Muscle layer of colon (tissue), 2 donors: Measurements from ENCODE around the gene MAP3K10.

Experiments used
- H3K27ac ChIP-seq: one replicate; pipeline ENCODE4 v1.7.0; 2013; ENCODE audit warnings: low read depth, mild to moderate bottlenecking, low read length, moderate library complexity
- H3K27me3 ChIP-seq, 2 donors: one replicate each; pipeline ENCODE4 v1.7.0; 2013; ENCODE audit warnings: low read length in 2 of 2, mild to moderate bottlenecking in 2 of 2; ENCODE audit not compliant: insufficient read depth in 2 of 2, control insufficient read depth in 1 of 2
- H3K36me3 ChIP-seq: one replicate; pipeline ENCODE4 v1.7.0; 2013; ENCODE audit warnings: mild to moderate bottlenecking, low read length; ENCODE audit not compliant: insufficient read depth
- H3K4me1 ChIP-seq: one replicate; pipeline ENCODE4 v1.7.0; 2013; ENCODE audit warnings: mild to moderate bottlenecking, low read length; ENCODE audit not compliant: insufficient read depth
- H3K4me3 ChIP-seq, 2 donors: one replicate each; pipeline ENCODE4 v1.7.0; 2013; ENCODE audit warnings: low read length in 2 of 2, low read depth in 1 of 2, mild to moderate bottlenecking in 1 of 2, moderate library complexity in 1 of 2
- H3K9ac ChIP-seq: one replicate; pipeline ENCODE4 v1.7.0; 2013; ENCODE audit warnings: low read length
- H3K9me3 ChIP-seq: one replicate; pipeline ENCODE4 v1.7.0; 2013; ENCODE audit warnings: mild to moderate bottlenecking, low read length
- donor health status: abdominal sarcoma.
- donor health status: Adenocarcinoma of cecum.

MAP3K10 gene

DNA sequence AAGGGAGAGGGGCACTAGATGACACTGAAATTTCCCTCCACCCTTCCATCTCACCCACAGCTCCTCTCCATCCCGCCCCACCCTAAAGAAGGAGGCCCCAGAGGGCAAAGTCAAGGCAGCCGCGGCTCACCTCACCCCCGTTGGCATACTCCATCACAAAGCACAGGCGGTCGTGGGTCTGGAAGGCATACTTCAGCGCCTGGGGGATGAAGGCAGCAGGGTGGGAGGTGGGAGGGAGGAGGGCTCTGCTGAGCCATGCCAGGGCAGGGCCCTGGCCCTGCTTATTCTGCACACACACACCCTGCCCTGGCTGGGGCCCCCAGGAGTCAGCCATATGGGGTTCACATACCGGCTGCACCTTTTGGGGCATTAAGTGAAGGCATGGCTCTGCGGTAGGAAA lies 47.5 kb downstream of the MAP3K10 start:
- Histone ChIP-seq H3K4me3 (no peak overlapping the region), H3K9me3 (no peaks in the 10 kb centered on the region), H3K27ac (no peak overlapping the region), H3K27me3 (no peaks in the 10 kb centered on the region), H3K36me3 (peaks cover 80% of the 10 kb centered on the region), H3K9ac (no peak overlapping the region), H3K4me1 (no peaks in the 10 kb centered on the region)

DNA sequence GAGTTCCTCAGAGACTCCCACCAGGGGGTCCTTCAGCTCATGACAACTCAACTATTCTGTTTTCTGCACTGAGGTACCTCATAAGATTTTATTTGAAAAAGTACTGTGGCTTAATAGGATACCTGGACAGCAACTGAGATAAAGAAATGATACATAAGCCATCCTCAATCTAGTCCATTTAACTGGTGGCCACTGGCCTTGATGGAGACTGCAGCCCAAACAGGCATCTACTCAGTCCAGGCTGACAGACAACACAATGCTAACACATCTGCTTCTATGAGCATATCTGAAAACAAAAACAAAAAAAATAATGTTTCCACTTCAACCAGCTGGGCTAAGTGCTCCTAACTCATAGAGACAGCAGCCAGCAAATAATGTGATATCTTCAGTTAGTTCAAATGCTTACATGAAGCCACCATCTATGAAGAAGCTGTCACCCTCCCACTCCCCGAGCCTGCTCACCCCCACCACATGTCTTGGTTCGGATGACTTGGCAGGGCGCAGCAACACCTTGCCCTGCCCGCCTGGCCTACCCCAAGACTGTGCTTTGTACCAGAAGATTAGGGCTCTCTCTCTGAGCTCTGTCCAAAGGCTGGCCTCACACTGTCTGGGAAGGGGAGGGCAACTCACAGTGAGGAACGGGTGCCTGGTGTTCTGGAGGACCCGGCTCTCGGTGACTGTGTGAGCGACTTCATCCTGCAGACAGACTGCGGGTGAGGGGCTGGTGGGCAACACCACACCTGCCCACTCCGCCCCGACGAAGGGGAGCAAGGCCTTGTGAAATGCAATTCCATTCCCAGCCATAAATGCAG lies 48.4 kb downstream of the MAP3K10 start:
- Histone ChIP-seq H3K4me3 (no peak overlapping the region), H3K9ac (no peak overlapping the region), H3K36me3 (peaks cover 73% of the 10 kb centered on the region), H3K27ac (no peak overlapping the region), H3K4me1 (no peaks in the 10 kb centered on the region), H3K9me3 (no peaks in the 10 kb centered on the region), H3K27me3 (no peaks in the 10 kb centered on the region)

DNA sequence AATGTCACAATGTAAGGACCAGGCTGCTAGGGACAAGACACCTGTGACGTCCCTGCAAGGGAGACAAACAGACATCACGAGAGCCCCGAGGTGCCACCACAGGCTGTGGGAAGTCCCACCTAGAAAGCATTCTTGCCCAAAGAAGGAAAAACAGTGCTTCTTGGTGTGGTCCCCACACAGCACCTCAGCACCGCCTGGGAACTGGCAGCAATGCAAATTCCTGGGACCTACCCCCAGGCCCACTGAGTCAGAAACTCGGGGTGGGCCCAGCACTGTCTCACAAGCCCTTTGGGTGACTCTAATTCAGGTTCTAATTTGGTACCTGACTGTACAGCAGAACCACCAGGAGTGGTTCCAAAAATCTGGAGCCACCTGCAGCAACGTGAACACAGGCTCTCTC lies 49.1 kb downstream of the MAP3K10 start:
- H3K36me3 ChIP-seq = peaks cover 66% of the 10 kb centered on the region
- no peak overlapping the region for H3K9ac ChIP-seq
- H3K4me1 ChIP-seq = no peaks in the 10 kb centered on the region
- H3K27me3 ChIP-seq = no peaks in the 10 kb centered on the region
- H3K9me3 ChIP-seq = no peaks in the 10 kb centered on the region
- no peak overlapping the region for H3K4me3 ChIP-seq
- H3K27ac ChIP-seq = no peak overlapping the region

DNA sequence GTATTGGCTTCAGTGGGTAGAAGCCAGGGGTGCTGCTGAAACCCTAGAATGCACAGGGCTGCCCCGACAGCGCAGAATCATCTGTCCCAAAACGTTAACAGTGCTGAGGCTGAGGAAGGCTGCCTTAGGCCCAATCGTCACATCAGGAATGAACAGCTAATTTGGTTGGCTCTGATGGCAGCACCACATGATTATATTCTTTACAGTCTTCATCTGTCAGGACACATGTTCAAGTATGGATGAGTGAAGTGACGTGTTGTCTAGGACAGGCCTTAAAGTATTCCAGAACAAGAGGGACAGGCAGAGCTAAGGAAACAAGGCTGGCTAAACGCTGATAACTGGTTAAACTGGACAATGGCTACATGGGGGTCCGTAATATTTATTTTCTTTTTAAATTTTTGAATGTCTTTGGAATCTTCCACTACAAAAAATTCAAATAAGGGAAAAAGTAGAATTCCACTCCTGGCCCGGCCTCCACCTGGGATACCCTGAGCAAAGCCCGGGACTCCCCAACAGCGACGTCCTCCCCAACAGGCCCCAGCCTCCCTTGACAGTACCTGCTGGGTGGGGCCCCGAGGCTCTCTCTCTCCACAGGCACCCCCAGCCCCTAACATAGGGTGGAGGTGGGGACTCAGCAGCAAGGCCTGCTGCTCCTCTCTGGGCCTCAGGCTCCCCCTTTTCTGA lies 50.0 kb downstream of the MAP3K10 start:
- H3K27ac ChIP-seq = no peak overlapping the region

DNA sequence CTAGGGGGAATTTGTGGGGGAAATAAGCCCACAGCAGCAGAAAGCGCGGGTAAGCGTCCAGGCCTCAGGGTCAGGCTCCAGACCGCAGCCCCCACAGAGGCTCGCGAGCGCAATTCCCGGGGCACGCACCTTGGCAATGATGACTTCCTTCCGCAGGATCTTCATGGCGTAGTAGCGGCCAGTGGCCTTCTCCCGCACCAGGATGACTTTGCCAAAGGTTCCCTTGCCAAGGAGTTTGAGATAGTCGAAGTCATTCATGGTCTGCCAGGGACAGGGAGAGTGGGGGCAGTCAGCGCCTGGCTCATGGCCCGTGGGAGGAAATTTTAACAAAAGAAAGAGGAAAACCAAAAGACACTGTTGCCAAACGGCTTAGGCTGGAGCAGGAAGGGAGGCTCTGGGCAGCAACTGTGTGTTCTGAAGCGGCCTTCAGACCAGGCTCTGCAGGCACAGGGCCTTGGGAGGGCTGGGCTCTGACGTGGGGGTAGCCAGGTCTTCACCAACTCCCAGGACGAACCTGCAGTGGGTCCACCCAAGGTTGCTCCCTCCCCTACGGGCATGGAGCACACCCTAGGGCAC lies 50.7 kb downstream of the MAP3K10 start:
- Histone ChIP-seq H3K4me1 (no peaks in the 10 kb centered on the region), H3K27ac (no peak overlapping the region), H3K27me3 (no peaks in the 10 kb centered on the region), H3K9me3 (no peaks in the 10 kb centered on the region), H3K4me3 (no peak overlapping the region), H3K9ac (no peak overlapping the region), H3K36me3 (peaks cover 50% of the 10 kb centered on the region)

More for the DNA sequence above, 50.0 kb downstream of the MAP3K10 start:
- H3K9me3 ChIP-seq = no peaks in the 10 kb centered on the region
- no peaks in the 10 kb centered on the region for H3K4me1 ChIP-seq
- no peak overlapping the region for H3K4me3 ChIP-seq
- no peak overlapping the region for H3K9ac ChIP-seq
- no peaks in the 10 kb centered on the region for H3K27me3 ChIP-seq
- H3K36me3 ChIP-seq = peaks cover 56% of the 10 kb centered on the region

GRCh38 chr19:40242480-40242879 lies 51.3 kb downstream of the MAP3K10 start:
- H3K27ac ChIP-seq = no peak overlapping the region
- H3K4me3 ChIP-seq = no peak overlapping the region
- no peaks in the 10 kb centered on the region for H3K9me3 ChIP-seq
- H3K9ac ChIP-seq = no peak overlapping the region
- H3K36me3 ChIP-seq = peaks cover 47% of the 10 kb centered on the region
- no peaks in the 10 kb centered on the region for H3K27me3 ChIP-seq
- no peaks in the 10 kb centered on the region for H3K4me1 ChIP-seq

GRCh38 chr19:40243181-40243580 lies 52.0 kb downstream of the MAP3K10 start:
- Histone ChIP-seq H3K4me1 (no peaks in the 10 kb centered on the region), H3K9me3 (no peaks in the 10 kb centered on the region), H3K9ac (no peak overlapping the region), H3K4me3 (no peak overlapping the region), H3K36me3 (peaks cover 41% of the 10 kb centered on the region), H3K27ac (no peak overlapping the region), H3K27me3 (no peaks in the 10 kb centered on the region)

- Histone ChIP-seq H3K4me3 (no peak overlapping the region), H3K4me1 (no peaks in the 10 kb centered on the region), H3K9me3 (no peaks in the 10 kb centered on the region), H3K9ac (no peak overlapping the region), H3K27me3 (no peaks in the 10 kb centered on the region), H3K36me3 (peaks cover 26% of the 10 kb centered on the region), H3K27ac (no peak overlapping the region)
Observed at GRCh38 chr19:40244579-40245317, 53.5 kb downstream of the MAP3K10 start.

DNA sequence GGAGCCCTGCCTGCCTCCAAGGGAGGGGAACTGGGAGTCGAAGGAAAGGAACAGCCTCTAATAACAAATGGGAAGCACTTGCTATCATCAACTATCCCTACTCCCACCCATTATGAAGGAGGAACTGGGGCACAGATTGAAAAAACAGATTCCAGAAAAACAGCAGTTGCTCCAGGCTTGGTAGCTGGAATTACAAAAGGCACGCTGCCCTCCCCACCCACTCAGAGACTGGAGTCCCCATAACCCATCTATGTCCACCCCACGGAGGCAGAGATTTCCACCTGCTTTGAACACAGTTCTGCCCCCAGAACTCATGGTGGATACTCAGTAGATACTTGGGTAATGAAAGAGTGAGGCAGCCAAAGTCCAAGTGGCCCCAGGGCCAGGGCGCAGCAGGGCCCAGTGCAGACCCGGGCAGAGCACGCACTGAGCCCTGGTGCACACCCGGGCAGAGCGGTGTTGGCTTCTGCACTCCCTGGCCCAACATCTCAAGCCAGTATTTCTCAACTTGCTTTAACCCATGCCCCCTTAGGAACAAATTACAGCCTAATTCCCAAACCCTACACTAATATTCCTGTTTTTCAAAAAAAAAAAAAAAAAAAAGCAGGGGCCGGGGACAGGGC lies 54.4 kb downstream of the MAP3K10 start:
- Histone ChIP-seq H3K27ac (no peak overlapping the region), H3K36me3 (peaks cover 18% of the 10 kb centered on the region), H3K4me1 (no peaks in the 10 kb centered on the region), H3K9me3 (no peaks in the 10 kb centered on the region), H3K27me3 (no peaks in the 10 kb centered on the region), H3K4me3 (no peak overlapping the region), H3K9ac (no peak overlapping the region)

GRCh38 chr19:40246292-40247073 lies 55.3 kb downstream of the MAP3K10 start:
- Histone ChIP-seq H3K9ac (no peak overlapping the region), H3K27me3 (no peaks in the 10 kb centered on the region), H3K4me1 (no peaks in the 10 kb centered on the region), H3K9me3 (no peaks in the 10 kb centered on the region), H3K27ac (no peak overlapping the region), H3K36me3 (peaks cover 9% of the 10 kb centered on the region), H3K4me3 (no peak overlapping the region)
